Superior temporal gyrus (tissue), 1 donor: Measurements from ENCODE around the gene PRELID2.

Experiments
- DNase-seq: peaks from one replicate; pipeline ENCODE4 v3.0.0-alpha.2; 2016; ENCODE audit errors: extremely low spot score

The PRELID2 gene

GRCh38 chr5:145797336-145797735 lies 37.8 kb downstream of the PRELID2 start:
- no peak for DNase-seq

- DNase-seq: no peak
Observed at GRCh38 chr5:145796318-145796717, 38.8 kb downstream of the PRELID2 start.

GRCh38 chr5:145793574-145793973 lies 41.6 kb downstream of the PRELID2 start:
- no peak for DNase-seq

- no peak for DNase-seq
Observed at GRCh38 chr5:145792840-145793239, 42.3 kb downstream of the PRELID2 start.

- DNase-seq: no peak
Observed at GRCh38 chr5:145791866-145792265, 43.3 kb downstream of the PRELID2 start.

GRCh38 chr5:145787996-145788395 lies 47.1 kb downstream of the PRELID2 start:
- DNase-seq: no peak

GRCh38 chr5:145787507-145787906 lies 47.6 kb downstream of the PRELID2 start:
- no peak for DNase-seq

- peak; percentile 64 for DNase-seq
Observed at GRCh38 chr5:145787001-145787400, 48.1 kb downstream of the PRELID2 start.

GRCh38 chr5:145780982-145781381 lies 54.2 kb downstream of the PRELID2 start:
- no peak for DNase-seq

- DNase-seq: peak; percentile 55
Observed at GRCh38 chr5:145778144-145778900, 56.8 kb downstream of the PRELID2 start.

- no peak for DNase-seq
Observed at GRCh38 chr5:145777445-145778063, 57.6 kb downstream of the PRELID2 start.

- no peak for DNase-seq
Observed at GRCh38 chr5:145776886-145777285, 58.3 kb downstream of the PRELID2 start.

GRCh38 chr5:145775893-145776444 lies 59.2 kb downstream of the PRELID2 start:
- no peak for DNase-seq

- no peak for DNase-seq
Observed at GRCh38 chr5:145775411-145775810, 59.7 kb downstream of the PRELID2 start.

- no peak for DNase-seq
Observed at GRCh38 chr5:145774442-145774841, 60.7 kb downstream of the PRELID2 start.

GRCh38 chr5:145772466-145772865 lies 62.7 kb downstream of the PRELID2 start:
- no peak for DNase-seq

- DNase-seq: no peak
Observed at GRCh38 chr5:145768863-145769262, 66.3 kb downstream of the PRELID2 start.

GRCh38 chr5:145764325-145764724 lies 70.8 kb downstream of the PRELID2 start:
- no peak for DNase-seq

- DNase-seq: no peak
Observed at GRCh38 chr5:145762833-145763232, 72.3 kb downstream of the PRELID2 start.

GRCh38 chr5:145761254-145761653 lies 73.9 kb downstream of the PRELID2 start:
- no peak for DNase-seq

- no peak for DNase-seq
Observed at GRCh38 chr5:145760660-145761059, 74.5 kb downstream of the PRELID2 start.

- no peak for DNase-seq
Observed at GRCh38 chr5:145752947-145753346, 82.2 kb downstream of the PRELID2 start.

- DNase-seq: no peak
Observed at GRCh38 chr5:145752534-145752933, 82.6 kb downstream of the PRELID2 start.
